Ishikawa (cell line): Measurements from ENCODE around the gene AVP.

Experiments used
- EGR1 ChIP-seq: IDR thresholded peaks from 2 replicates; pipeline ENCODE4 v1.6.1; 2012
- EP300 ChIP-seq: IDR thresholded peaks from 2 replicates; pipeline ENCODE4 v1.6.1; 2012; ENCODE audit warnings: borderline replicate concordance

- TF ChIP-seq EP300 (0 out of 2 replicates have a peak, but pooled peaks have one; percentile 8), EGR1 (peak; percentile 76)
These were observed 38.5 kb downstream of the AVP start, which contains the start of gene MRPS26 for GRCh38 chr20:3045816-3046676.
